HCT116 (cell line): ENCODE data around the gene SH3TC1. TPM values are rescaled to one million over a fixed set of nuclear protein-coding genes. Genes with fewer than 3 reads are reported as not detected.

ENCODE experiments used
- ATAC-seq: fragments of 200-7000 bp; cut with Tn5 transposase; 2 replicates; pipeline ENCODE4 v1.9.1; 2020; ENCODE audit warnings: mild to moderate bottlenecking, moderate library complexity
- BruUV-seq: library from RNA; stranded (reverse); fragments of 400-500 nt; replicated peaks from 2 replicates; lab custom pipeline; 2021; lab: Mats Ljungman, UMichigan
- CTCF ChIA-PET: fragments of 300-600 bp; sonication (Branson Sonifier 250); formaldehyde crosslinking; loops from one replicate; lab custom pipeline; 2021; ENCODE audit warnings: antibody characterized with exemption; lab: Charles Lee
- POLR2A ChIA-PET: fragments of 300-600, 350-600 bp; sonication (Branson Sonifier 250); formaldehyde crosslinking; loops from one replicate; lab custom pipeline; 2021; ENCODE audit warnings: antibody characterized with exemption; lab: Charles Lee
- RAD21 ChIA-PET, 2 experiments: fragments of 300-600 bp; sonication (Branson Sonifier 250); formaldehyde crosslinking; loops; one replicate each; lab custom pipeline; 2023; ENCODE audit warnings: low total read pairs in 2 of 2; ENCODE audit not compliant: uncharacterized antibody in 2 of 2, unreplicated experiment in 2 of 2, low non-redundant PET in 1 of 2; lab: Charles Lee
- DNase-seq: peaks from one replicate; pipeline ENCODE4 v3.0.0-alpha.2; 2010; ENCODE audit warnings: low read depth, low spot score
- H2AFZ ChIP-seq: fragments of 200-600 bp; shearing (Covaris generic), sonication (generic); 2 replicates; pipeline ENCODE4 v1.6.1; 2017; ENCODE audit warnings: low read depth, mixed run types, mixed read lengths, antibody characterized with exemption, low read length; ENCODE audit not compliant: poor library complexity, severe bottlenecking
- H3K27ac ChIP-seq: 2 replicates; pipeline ENCODE4 v1.5.1; 2012; ENCODE audit warnings: low read depth, low read length
- H3K27me3 ChIP-seq: fragments of 200-600 bp; sonication (generic); 2 replicates; pipeline ENCODE4 v1.6.1; 2016; ENCODE audit warnings: mixed run types, low read length, mixed read lengths; ENCODE audit not compliant: insufficient read depth
- H3K36me3 ChIP-seq, 2 experiments: fragments of 200-500 bp in 1 of 2; fragments of 200-600 bp in 1 of 2; sonication (Bioruptor generic) in 1 of 2; sonication (generic) in 1 of 2; 2 replicates each; pipeline versions ENCODE4 v1.5.1 to v1.6.1; 2014 to 2016; ENCODE audit warnings: low read length in 2 of 2, inconsistent platforms in 1 of 2, mixed read lengths in 1 of 2, mixed run types in 1 of 2; ENCODE audit not compliant: insufficient read depth in 2 of 2, control insufficient read depth in 1 of 2
- H3K4me1 ChIP-seq, 2 experiments: fragments of 200-600 bp in 1 of 2; sonication (generic) in 1 of 2; 2 replicates each; pipeline versions ENCODE4 v1.5.1 to v1.6.1; 2012 to 2017; ENCODE audit warnings: low read length in 2 of 2, inconsistent platforms in 1 of 2, mild to moderate bottlenecking in 1 of 2, mixed read lengths in 1 of 2, mixed run types in 1 of 2, moderate library complexity in 1 of 2; ENCODE audit not compliant: insufficient read depth in 2 of 2, control insufficient read depth in 1 of 2
- H3K4me2 ChIP-seq: fragments of 200-600 bp; sonication (generic); 2 replicates; pipeline ENCODE4 v1.6.1; 2017; ENCODE audit warnings: mixed run types, low read length, mixed read lengths
- H3K4me3 ChIP-seq, 2 experiments: fragments of 200-600 bp in 1 of 2; sonication (generic) in 1 of 2; replicated peaks in 1 of 2; 2 replicates each; pipeline ENCODE4 v1.5.1; 2011 to 2016; ENCODE audit warnings: low read length in 2 of 2, control low read depth in 1 of 2, low read depth in 1 of 2, mild to moderate bottlenecking in 1 of 2, mixed read lengths in 1 of 2, mixed run types in 1 of 2
- H3K79me2 ChIP-seq: fragments of 200-600 bp; sonication (generic); 2 replicates; pipeline ENCODE4 v1.6.1; 2017; ENCODE audit warnings: mild to moderate bottlenecking, mixed run types, low read length, moderate library complexity, mixed read lengths; ENCODE audit not compliant: insufficient read depth
- H3K9ac ChIP-seq: fragments of 200-600 bp; sonication (generic); 2 replicates; pipeline ENCODE4 v1.6.1; 2016; ENCODE audit warnings: low read length, mixed read lengths
- H3K9me2 ChIP-seq: fragments of 200-600 bp; sonication (generic), shearing (Covaris generic); 2 replicates; pipeline ENCODE4 v1.6.1; 2017; ENCODE audit warnings: mixed run types, mild to moderate bottlenecking, moderate library complexity; ENCODE audit not compliant: insufficient read depth
- H3K9me3 ChIP-seq, 2 experiments: fragments of 200-500 bp in 1 of 2; fragments of 200-600 bp in 1 of 2; sonication (Bioruptor generic) in 1 of 2; sonication (generic) in 1 of 2; 2 replicates each; pipeline ENCODE4 v1.6.1; 2014 to 2017; ENCODE audit warnings: low read length in 2 of 2, mixed read lengths in 2 of 2, inconsistent platforms in 1 of 2, low read depth in 1 of 2, mild to moderate bottlenecking in 1 of 2, mixed run types in 1 of 2, moderate library complexity in 1 of 2; ENCODE audit not compliant: control insufficient read depth in 1 of 2, insufficient read depth in 1 of 2
- H4K20me1 ChIP-seq: fragments of 200-600 bp; sonication (generic), shearing (Covaris generic); 2 replicates; pipeline ENCODE4 v1.6.1; 2017; ENCODE audit warnings: mixed run types, mild to moderate bottlenecking, moderate library complexity; ENCODE audit not compliant: insufficient read depth
- CBX3 ChIP-seq: IDR thresholded peaks from 2 replicates; pipeline ENCODE4 v1.6.1; 2012; ENCODE audit warnings: low read depth
- CEBPB ChIP-seq: IDR thresholded peaks from 2 replicates; pipeline ENCODE4 v1.6.1; 2012; ENCODE audit warnings: low read depth
- ELF1 ChIP-seq: IDR thresholded peaks from 2 replicates; pipeline ENCODE4 v1.6.1; 2012; ENCODE audit warnings: low read depth, borderline replicate concordance
- EZH2 ChIP-seq: fragments of 200-600 bp; sonication (generic); IDR thresholded peaks from 2 replicates; pipeline ENCODE4 v1.6.1; 2017; ENCODE audit warnings: antibody characterized with exemption, mixed run types
- FOSL1 ChIP-seq: IDR thresholded peaks from 2 replicates; pipeline ENCODE4 v1.6.1; 2012; ENCODE audit warnings: low read depth
- POLR2A ChIP-seq: IDR thresholded peaks from 2 replicates; pipeline ENCODE4 v1.7.0; 2011; ENCODE audit warnings: borderline replicate concordance; ENCODE audit not compliant: insufficient read depth, insufficient read length; ENCODE audit errors: extremely low read depth
- POLR2AphosphoS5 ChIP-seq: IDR thresholded peaks from 2 replicates; pipeline ENCODE4 v1.6.1; 2011; ENCODE audit warnings: mild to moderate bottlenecking, low read depth, low read length, moderate library complexity
- RAD21 ChIP-seq: IDR thresholded peaks from 2 replicates; pipeline ENCODE4 v1.6.1; 2012; ENCODE audit warnings: low read depth, mild to moderate bottlenecking
- SIN3A ChIP-seq: IDR thresholded peaks from 2 replicates; pipeline ENCODE4 v1.6.1; 2012; ENCODE audit warnings: low read depth
- SP1 ChIP-seq: IDR thresholded peaks from 2 replicates; pipeline ENCODE4 v1.6.1; 2012; ENCODE audit warnings: low read depth
- TCF7L2 ChIP-seq: IDR thresholded peaks from 2 replicates; pipeline ENCODE4 v1.7.0; 2011; ENCODE audit warnings: borderline replicate concordance, inconsistent platforms; ENCODE audit not compliant: insufficient read depth, insufficient read length; ENCODE audit errors: extremely low read depth
- YY1 ChIP-seq: IDR thresholded peaks from 2 replicates; pipeline ENCODE4 v1.6.1; 2011; ENCODE audit warnings: low read length, low read depth, moderate library complexity, mild to moderate bottlenecking; ENCODE audit not compliant: insufficient replicate concordance; ENCODE audit errors: extremely low read depth
- intact Hi-C: fragments of 100-400 bp; cut with micrococcal nuclease; formaldehyde crosslinking; loops from 2 replicates; pipeline ENCODE4 v1.10.0; 2022
- total RNA-seq: library from RNA; stranded (reverse); gene quantifications from one replicate; pipeline ENCODE4 v1.2.1, GENCODE V29; 2021; ENCODE audit not compliant: unreplicated experiment
- TF ChIP-seq, protein P1 (sequence below): IDR thresholded peaks from 2 replicates; pipeline ENCODE4 v1.6.1; 2012
- TF ChIP-seq, protein P2 (sequence below): IDR thresholded peaks from 2 replicates; pipeline ENCODE4 v1.6.1; 2012
- TF ChIP-seq, protein P3 (sequence below): IDR thresholded peaks from 2 replicates; pipeline ENCODE4 v1.6.1; 2012; ENCODE audit warnings: low read depth

SH3TC1 gene
- total RNA-seq, 1 experiment from 2014 or later, result 12.5 TPM

DNA sequence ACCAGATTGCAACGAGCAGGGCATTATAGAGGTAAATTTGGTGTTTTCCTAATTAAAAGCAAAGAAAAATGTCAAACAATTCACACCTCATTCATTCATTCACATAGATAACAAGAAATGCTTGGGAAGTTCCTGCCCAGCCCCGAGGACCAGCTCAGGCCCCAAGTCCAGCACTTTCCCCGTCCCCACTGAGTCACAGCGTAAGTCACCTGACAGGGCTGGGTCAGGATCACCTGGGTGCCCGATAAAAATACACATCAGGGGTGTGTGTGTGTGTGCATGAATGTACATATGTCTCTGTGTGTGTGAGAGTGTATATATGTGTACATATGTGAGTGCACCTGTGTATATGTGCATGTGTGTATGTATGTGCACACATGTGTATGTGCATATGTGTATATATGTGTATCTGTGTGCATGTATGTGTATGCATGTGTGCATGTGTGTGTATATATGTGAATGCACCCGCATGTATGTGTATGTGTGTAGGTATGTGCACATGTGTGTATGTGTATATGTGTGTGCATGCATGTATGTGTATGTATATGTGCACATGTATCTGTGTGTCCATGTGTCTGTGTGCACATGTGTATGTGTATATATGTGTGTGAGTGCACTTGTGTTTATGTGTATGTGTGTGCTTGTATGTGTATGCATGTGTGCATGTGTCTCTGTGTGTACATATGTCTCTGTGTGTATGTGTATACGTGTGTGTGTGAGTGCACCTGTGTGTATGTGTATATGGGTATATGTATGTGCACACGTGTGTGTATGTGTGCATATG is 18.6 kb upstream of the SH3TC1 start:
- RAD21 ChIA-PET, result no interaction called here
- CTCF ChIA-PET, result interaction anchor here (1.0 kb wide), 1 partner anchor 230 kb away, joined by 3 read pairs; no protein-coding TSS in a partner anchor
- H3K9ac ChIP-seq, result no peak overlapping the region
- H3K36me3 ChIP-seq, result no peaks in the 10 kb centered on the region
- no peak for TF ChIP-seq RAD21
- TF ChIP-seq, protein P1, sequence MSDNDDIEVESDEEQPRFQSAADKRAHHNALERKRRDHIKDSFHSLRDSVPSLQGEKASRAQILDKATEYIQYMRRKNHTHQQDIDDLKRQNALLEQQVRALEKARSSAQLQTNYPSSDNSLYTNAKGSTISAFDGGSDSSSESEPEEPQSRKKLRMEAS, result 0 out of 2 replicates have a peak, but pooled peaks have one; percentile 16
- ATAC-seq (no peak), DNase-seq (no peak)
- no peaks in the 10 kb centered on the region for H4K20me1 ChIP-seq
- H2AFZ ChIP-seq, result no peak overlapping the region
- POLR2A ChIA-PET, result interaction anchor here (1.3 kb wide), 1 partner anchor 14 kb away, joined by 3 read pairs; no protein-coding TSS in a partner anchor
- H3K27me3 ChIP-seq, result no peaks in the 10 kb centered on the region
- intact Hi-C loops, result no loop called here
- H3K9me3 ChIP-seq, result no peaks in the 10 kb centered on the region
- H3K79me2 ChIP-seq, result no peaks in the 10 kb centered on the region
- peaks cover 12 to 43% of the 10 kb centered on the region in 2 experiments for H3K4me1 ChIP-seq
- H3K27ac ChIP-seq, result no peak overlapping the region
- no peaks in the 10 kb centered on the region for H3K9me2 ChIP-seq
- BruUV-seq, result no TSS peak
- no peak overlapping the region for H3K4me2 ChIP-seq
- H3K4me3 ChIP-seq, result no peak overlapping the region

DNA sequence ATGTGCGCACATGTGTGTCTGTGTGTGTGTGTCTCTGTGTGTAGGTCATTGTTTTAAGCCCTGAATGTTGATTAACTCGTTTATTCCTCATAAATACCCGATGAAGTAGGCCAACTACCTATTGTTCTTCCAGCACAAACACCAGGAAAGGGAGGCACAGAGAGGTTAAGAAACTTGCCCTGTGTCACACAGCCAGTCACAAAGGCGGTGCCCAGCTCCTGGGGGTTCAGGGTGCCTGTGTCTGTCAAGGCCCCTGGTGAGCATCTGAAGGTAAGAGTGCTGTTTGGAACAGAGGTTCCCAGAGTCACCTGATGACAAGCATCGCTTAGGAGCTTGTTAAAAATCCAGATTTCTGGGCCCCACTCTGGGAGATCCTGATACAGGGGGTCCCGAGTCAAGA is 18.0 kb upstream of the SH3TC1 start:
- peaks cover 12 to 43% of the 10 kb centered on the region in 2 experiments for H3K4me1 ChIP-seq
- H4K20me1 ChIP-seq, result no peaks in the 10 kb centered on the region
- no peaks in the 10 kb centered on the region for H3K9me3 ChIP-seq
- no peaks in the 10 kb centered on the region for H3K36me3 ChIP-seq
- ChIA-PET POLR2A (no interaction called here), CTCF (no interaction called here), RAD21 (no interaction called here)
- no peaks in the 10 kb centered on the region for H3K27me3 ChIP-seq
- intact Hi-C loops, result no loop called here
- H3K9me2 ChIP-seq, result no peaks in the 10 kb centered on the region
- ATAC-seq (no peak), DNase-seq (no peak)
- no peak overlapping the region for H3K4me3 ChIP-seq
- H2AFZ ChIP-seq, result no peak overlapping the region
- H3K4me2 ChIP-seq, result no peak overlapping the region
- H3K27ac ChIP-seq, result no peak overlapping the region
- TF ChIP-seq SIN3A (no peak), CBX3 (no peak), ELF1 (no peak), POLR2AphosphoS5 (no peak), YY1 (no peak), EZH2 (no peak), TCF7L2 (no peak), POLR2A (no peak), SP1 (no peak), FOSL1 (no peak), CEBPB (no peak), RAD21 (no peak)
- TF ChIP-seq, protein P2, sequence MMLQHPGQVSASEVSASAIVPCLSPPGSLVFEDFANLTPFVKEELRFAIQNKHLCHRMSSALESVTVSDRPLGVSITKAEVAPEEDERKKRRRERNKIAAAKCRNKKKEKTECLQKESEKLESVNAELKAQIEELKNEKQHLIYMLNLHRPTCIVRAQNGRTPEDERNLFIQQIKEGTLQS, result no peak
- TF ChIP-seq, protein P1, result no peak
- TF ChIP-seq, protein P3, sequence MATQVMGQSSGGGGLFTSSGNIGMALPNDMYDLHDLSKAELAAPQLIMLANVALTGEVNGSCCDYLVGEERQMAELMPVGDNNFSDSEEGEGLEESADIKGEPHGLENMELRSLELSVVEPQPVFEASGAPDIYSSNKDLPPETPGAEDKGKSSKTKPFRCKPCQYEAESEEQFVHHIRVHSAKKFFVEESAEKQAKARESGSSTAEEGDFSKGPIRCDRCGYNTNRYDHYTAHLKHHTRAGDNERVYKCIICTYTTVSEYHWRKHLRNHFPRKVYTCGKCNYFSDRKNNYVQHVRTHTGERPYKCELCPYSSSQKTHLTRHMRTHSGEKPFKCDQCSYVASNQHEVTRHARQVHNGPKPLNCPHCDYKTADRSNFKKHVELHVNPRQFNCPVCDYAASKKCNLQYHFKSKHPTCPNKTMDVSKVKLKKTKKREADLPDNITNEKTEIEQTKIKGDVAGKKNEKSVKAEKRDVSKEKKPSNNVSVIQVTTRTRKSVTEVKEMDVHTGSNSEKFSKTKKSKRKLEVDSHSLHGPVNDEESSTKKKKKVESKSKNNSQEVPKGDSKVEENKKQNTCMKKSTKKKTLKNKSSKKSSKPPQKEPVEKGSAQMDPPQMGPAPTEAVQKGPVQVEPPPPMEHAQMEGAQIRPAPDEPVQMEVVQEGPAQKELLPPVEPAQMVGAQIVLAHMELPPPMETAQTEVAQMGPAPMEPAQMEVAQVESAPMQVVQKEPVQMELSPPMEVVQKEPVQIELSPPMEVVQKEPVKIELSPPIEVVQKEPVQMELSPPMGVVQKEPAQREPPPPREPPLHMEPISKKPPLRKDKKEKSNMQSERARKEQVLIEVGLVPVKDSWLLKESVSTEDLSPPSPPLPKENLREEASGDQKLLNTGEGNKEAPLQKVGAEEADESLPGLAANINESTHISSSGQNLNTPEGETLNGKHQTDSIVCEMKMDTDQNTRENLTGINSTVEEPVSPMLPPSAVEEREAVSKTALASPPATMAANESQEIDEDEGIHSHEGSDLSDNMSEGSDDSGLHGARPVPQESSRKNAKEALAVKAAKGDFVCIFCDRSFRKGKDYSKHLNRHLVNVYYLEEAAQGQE, result no peak
- H3K79me2 ChIP-seq, result no peaks in the 10 kb centered on the region
- no peak overlapping the region for H3K9ac ChIP-seq
- no TSS peak for BruUV-seq
